Peyer's patch (tissue), 4 donors: ENCODE data around the gene TGM5.

Experiments
- CTCF ChIP-seq, 6 experiments: fragments of 450-650 bp in 4 of 6; fragments of 200-600 bp in 2 of 6; sonication (generic) in 1 of 6; IDR thresholded peaks; one replicate each; pipeline ENCODE4 v1.5.1; 2017 to 2019; ENCODE audit warnings: antibody characterized with exemption in 6 of 6, mild to moderate bottlenecking in 3 of 6, moderate library complexity in 1 of 6
- POLR2A ChIP-seq, 2 donors: fragments of 450-650 bp; IDR thresholded peaks; one replicate each; pipeline ENCODE4 v1.5.1; 2017; ENCODE audit warnings: antibody characterized with exemption in 2 of 2, mild to moderate bottlenecking in 2 of 2, moderate library complexity in 2 of 2

DNA sequence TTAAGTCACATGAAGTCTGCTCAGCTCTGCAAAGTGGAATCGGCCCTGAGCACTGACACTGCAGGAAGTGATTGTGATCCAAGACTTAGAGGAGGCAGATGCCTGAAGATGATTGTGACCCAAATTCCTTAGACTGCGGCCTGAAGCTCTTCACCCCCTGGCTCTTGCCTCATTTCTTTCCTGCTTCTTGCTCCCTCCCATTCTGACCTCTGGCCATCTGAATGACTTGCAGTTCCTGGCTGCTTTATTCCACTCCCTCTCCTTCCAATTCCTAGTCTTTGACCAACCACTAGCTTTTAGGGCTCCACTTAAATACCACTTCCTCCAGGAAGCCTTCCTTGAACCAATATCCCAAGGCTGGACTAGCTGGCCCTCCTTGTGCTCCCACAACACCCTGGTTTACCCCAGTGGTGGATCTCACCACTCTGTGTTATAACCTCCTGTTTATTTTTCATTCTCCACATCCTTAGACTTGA lies 36.0 kb downstream of the TGM5 start:
- TF ChIP-seq CTCF (IDR thresholded peaks at IDR 0.05): no peak
- no peak for TF ChIP-seq POLR2A (IDR thresholded peaks at IDR 0.05)
